Smooth muscle cell (in vitro differentiated cells): ENCODE data around the gene PNPLA3. TPM values are rescaled to one million over a fixed set of nuclear protein-coding genes. Genes with fewer than 3 reads are reported as not detected.

Experiments
- DNase-seq: peaks from one replicate; lab custom pipeline; 2025; ENCODE audit not compliant: unreplicated experiment; lab: John Stamatoyannopoulos, UW
- H2AFZ ChIP-seq: fragments of 200-600 bp; sonication (generic); 2 replicates; pipeline ENCODE4 v1.6.0; 2016; ENCODE audit warnings: antibody characterized with exemption, low read depth, mild to moderate bottlenecking
- H3F3A ChIP-seq: fragments of 200-600 bp; sonication (generic); 2 replicates; pipeline ENCODE4 v1.6.0; 2017; ENCODE audit warnings: antibody characterized with exemption, low read depth
- H3K27ac ChIP-seq: fragments of 200-600 bp; sonication (generic); 2 replicates; pipeline ENCODE4 v1.5.1; 2016; ENCODE audit warnings: low read depth, mild to moderate bottlenecking
- H3K27me3 ChIP-seq: fragments of 200-600 bp; sonication (generic); 2 replicates; pipeline ENCODE4 v1.6.1; 2016; ENCODE audit warnings: low read depth, mild to moderate bottlenecking
- H3K36me3 ChIP-seq: fragments of 200-600 bp; sonication (generic); 2 replicates; pipeline ENCODE4 v1.5.1; 2016; ENCODE audit warnings: low read depth
- H3K4me1 ChIP-seq: fragments of 200-600 bp; sonication (generic); 2 replicates; pipeline ENCODE4 v1.5.1; 2016; ENCODE audit warnings: low read depth
- H3K4me2 ChIP-seq: fragments of 200-600 bp; sonication (generic); 2 replicates; pipeline ENCODE4 v1.6.0; 2016; ENCODE audit warnings: mild to moderate bottlenecking
- H3K4me3 ChIP-seq: fragments of 200-600 bp; sonication (generic); 2 replicates; pipeline ENCODE4 v1.5.1; 2016; ENCODE audit warnings: mild to moderate bottlenecking
- H3K79me2 ChIP-seq: fragments of 200-600 bp; sonication (generic); 2 replicates; pipeline ENCODE4 v1.6.0; 2016; ENCODE audit warnings: low read depth, mild to moderate bottlenecking
- H3K9ac ChIP-seq: fragments of 200-600 bp; sonication (generic); 2 replicates; pipeline ENCODE4 v1.6.0; 2016; ENCODE audit warnings: low read depth
- H3K9me3 ChIP-seq: fragments of 200-600 bp; sonication (generic); replicated peaks from 2 replicates; pipeline ENCODE4 v1.5.1; 2016; ENCODE audit warnings: low read depth
- H4K20me1 ChIP-seq: fragments of 200-600 bp; sonication (generic); 2 replicates; pipeline ENCODE4 v1.6.0; 2016; ENCODE audit warnings: low read depth
- CTCF ChIP-seq: fragments of 200-600 bp; sonication (generic); IDR thresholded peaks from 2 replicates; pipeline ENCODE4 v1.5.1; 2017; ENCODE audit warnings: borderline replicate concordance, mild to moderate bottlenecking, antibody characterized with exemption; ENCODE audit not compliant: insufficient read depth, poor library complexity, severe bottlenecking
- WGBS: methylation state at CpG from one replicate; pipeline ENCODE4 v1.1.7; 2016; ENCODE audit warnings: low lambda C conversion rate; 5-methylcytosine and 5-hydroxymethylcytosine counted together
- polyA plus RNA-seq: library from polyadenylated mRNA; unstranded; fragments of >200 nt; fragmentation: Nextera tagmentation; extraction: Ambion mirVana; gene quantifications from 2 replicates; pipeline ENCODE4 v1.2.1, GENCODE V29; 2016
- total RNA-seq: library from RNA; depleted of rRNA; stranded (reverse); fragments of >200 nt; gene quantifications from 2 replicates; pipeline ENCODE4 v1.2.3, GENCODE V29; 2014

Gene PNPLA3
- total RNA-seq (11.6 and 14.5 TPM in 2 replicates), polyA plus RNA-seq (8.2 and 11.0 TPM in 2 replicates)

GRCh38 chr22:43923631-43924464 is at the start of gene PNPLA3:
Gene PNPLA3 (plus strand): TSS chr22:43923805. CDS start chr22:43923912, 107 bp downstream.
- DNase-seq: peak; percentile 90
- Histone ChIP-seq H3K27me3 (no peaks in the 10 kb centered on the region), H3K4me1 (peaks cover 26% of the 10 kb centered on the region), H2AFZ (peak within 1 kb of the TSS; percentile 92), H3K79me2 (no peaks in the 10 kb centered on the region), H3K9me3 (no peaks in the 10 kb centered on the region), H3K9ac (peak within 1 kb of the TSS; percentile 90), H4K20me1 (peaks cover 9% of the 10 kb centered on the region), H3K4me2 (peak within 1 kb of the TSS; percentile 97), H3K27ac (peak within 1 kb of the TSS; percentile 59), H3K4me3 (peak within 1 kb of the TSS; percentile 81), H3F3A (peaks cover 5% of the 10 kb centered on the region), H3K36me3 (no peaks in the 10 kb centered on the region)
- WGBS: under 1% methylated on average over 50 of the region's 100 CpGs
- peak; percentile 25 for TF ChIP-seq CTCF

GRCh38 chr22:43876866-43877509 is 46.6 kb upstream of the PNPLA3 start:
- 81% methylated on average over 5 of the region's 5 CpGs for WGBS
- H2AFZ ChIP-seq: no peak overlapping the region
- no peak overlapping the region for H3K27ac ChIP-seq
- H3K4me3 ChIP-seq: no peak overlapping the region
- no peak for DNase-seq
- H4K20me1 ChIP-seq: no peaks in the 10 kb centered on the region
- H3K4me2 ChIP-seq: no peak overlapping the region
- H3K79me2 ChIP-seq: no peaks in the 10 kb centered on the region
- TF ChIP-seq CTCF: no peak
- no peaks in the 10 kb centered on the region for H3K9me3 ChIP-seq
- no peaks in the 10 kb centered on the region for H3K27me3 ChIP-seq
- no peaks in the 10 kb centered on the region for H3K36me3 ChIP-seq
- H3K4me1 ChIP-seq: no peaks in the 10 kb centered on the region
- no peak overlapping the region for H3K9ac ChIP-seq
- H3F3A ChIP-seq: no peaks in the 10 kb centered on the region

- TF ChIP-seq CTCF: no peak
- DNase-seq: no peak
- Histone ChIP-seq H3K9me3 (no peaks in the 10 kb centered on the region), H4K20me1 (no peaks in the 10 kb centered on the region), H3K9ac (no peak overlapping the region), H3K27me3 (no peaks in the 10 kb centered on the region), H3K27ac (no peak overlapping the region), H3K79me2 (no peaks in the 10 kb centered on the region), H2AFZ (no peak overlapping the region), H3K4me1 (no peaks in the 10 kb centered on the region), H3F3A (no peaks in the 10 kb centered on the region), H3K36me3 (no peaks in the 10 kb centered on the region), H3K4me3 (no peak overlapping the region), H3K4me2 (no peak overlapping the region)
- 80% methylated on average over 12 of the region's 12 CpGs for WGBS
These were observed 45.4 kb upstream of the PNPLA3 start for GRCh38 chr22:43878079-43878795.
